Esophagus squamous epithelium (tissue), 4 donors: Measurements from ENCODE around the gene TRAPPC4.
A peak's percentile ranks its signal among the peaks of the same experiment; 100 is the strongest.

Source experiments
- POLR2A ChIP-seq, 4 donors: fragments of 450-650 bp; IDR thresholded peaks; one replicate each; pipeline ENCODE4 v1.6.1; 2017; ENCODE audit warnings: antibody characterized with exemption in 4 of 4, mild to moderate bottlenecking in 4 of 4, moderate library complexity in 3 of 4
- TF ChIP-seq, protein P1 (sequence below), 6 experiments: fragments of 450-650 bp in 4 of 6; fragments of 200-600 bp in 2 of 6; sonication (generic) in 2 of 6; IDR thresholded peaks; one replicate each; pipeline ENCODE4 v1.5.1; 2016 to 2019; ENCODE audit warnings: antibody characterized with exemption in 6 of 6, mild to moderate bottlenecking in 4 of 6, moderate library complexity in 4 of 6

DNA sequence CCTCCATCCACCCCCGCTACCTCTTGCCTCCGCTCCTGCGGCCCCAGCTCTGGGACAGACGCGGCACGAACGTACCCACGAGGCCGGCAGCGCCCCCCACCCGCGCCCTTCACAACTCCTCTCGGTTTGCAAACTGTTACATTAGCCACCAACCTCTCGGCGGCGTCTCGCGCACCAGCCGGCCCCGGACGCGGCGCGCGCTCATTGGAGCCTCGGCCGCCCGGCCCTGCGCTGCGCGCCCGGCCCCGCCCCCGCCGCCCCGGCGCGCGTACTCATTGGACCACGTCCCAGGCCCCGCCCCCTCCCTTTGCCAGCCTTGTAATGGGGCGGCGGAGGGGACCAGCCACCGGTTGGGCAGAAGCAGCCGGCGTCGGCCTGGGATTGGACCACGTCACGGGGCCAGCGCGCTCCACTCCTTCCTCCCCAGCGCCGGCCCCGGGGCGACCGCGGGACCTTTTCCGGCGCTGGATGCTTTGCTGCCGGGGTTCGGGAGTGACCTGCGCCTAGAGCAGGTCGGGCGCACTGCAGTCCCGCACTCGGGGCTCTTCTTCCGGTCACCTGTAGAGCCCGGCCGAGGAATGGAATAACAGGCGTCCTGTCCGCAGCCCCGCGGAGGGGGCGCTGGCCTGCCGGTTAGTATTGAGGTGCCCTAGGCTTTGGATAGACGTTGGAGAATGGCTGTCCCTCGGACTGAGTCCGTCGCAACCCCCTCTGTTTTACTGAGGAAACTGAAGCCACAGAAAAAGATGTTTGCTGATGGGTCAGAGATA, 38.6 kb downstream of the TRAPPC4 start, which contains the start of gene HYOU1:
- peak in 3 of 4 donors; percentile 74 to 84 (median 79) for TF ChIP-seq POLR2A (IDR thresholded peaks at IDR 0.05)
- TF ChIP-seq, protein P1, sequence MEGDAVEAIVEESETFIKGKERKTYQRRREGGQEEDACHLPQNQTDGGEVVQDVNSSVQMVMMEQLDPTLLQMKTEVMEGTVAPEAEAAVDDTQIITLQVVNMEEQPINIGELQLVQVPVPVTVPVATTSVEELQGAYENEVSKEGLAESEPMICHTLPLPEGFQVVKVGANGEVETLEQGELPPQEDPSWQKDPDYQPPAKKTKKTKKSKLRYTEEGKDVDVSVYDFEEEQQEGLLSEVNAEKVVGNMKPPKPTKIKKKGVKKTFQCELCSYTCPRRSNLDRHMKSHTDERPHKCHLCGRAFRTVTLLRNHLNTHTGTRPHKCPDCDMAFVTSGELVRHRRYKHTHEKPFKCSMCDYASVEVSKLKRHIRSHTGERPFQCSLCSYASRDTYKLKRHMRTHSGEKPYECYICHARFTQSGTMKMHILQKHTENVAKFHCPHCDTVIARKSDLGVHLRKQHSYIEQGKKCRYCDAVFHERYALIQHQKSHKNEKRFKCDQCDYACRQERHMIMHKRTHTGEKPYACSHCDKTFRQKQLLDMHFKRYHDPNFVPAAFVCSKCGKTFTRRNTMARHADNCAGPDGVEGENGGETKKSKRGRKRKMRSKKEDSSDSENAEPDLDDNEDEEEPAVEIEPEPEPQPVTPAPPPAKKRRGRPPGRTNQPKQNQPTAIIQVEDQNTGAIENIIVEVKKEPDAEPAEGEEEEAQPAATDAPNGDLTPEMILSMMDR (IDR thresholded peaks at IDR 0.05), result peak in 3 of 6 experiments; percentile 12 to 31 (median 19)
